Vagina (tissue), 2 donors: Measurements from ENCODE around the gene FBXW5. TPM values are rescaled to one million over a fixed set of nuclear protein-coding genes. Genes with fewer than 3 reads are reported as not detected.

ENCODE experiments used
- DNase-seq, 2 donors: peaks; one replicate each; pipeline ENCODE4 v3.0.0-alpha.2; 2017; ENCODE audit errors: extremely low spot score in 2 of 2
- H3K27ac ChIP-seq: fragments of 200-600 bp; sonication (generic); one replicate; pipeline ENCODE4 v1.5.1; 2019
- H3K27me3 ChIP-seq: fragments of 200-600 bp; sonication (generic); one replicate; pipeline ENCODE4 v1.5.1; 2019
- H3K36me3 ChIP-seq, 2 donors: fragments of 200-600 bp; sonication (generic); one replicate each; pipeline ENCODE4 v1.5.1; 2017 to 2019
- H3K4me1 ChIP-seq: fragments of 200-600 bp; sonication (generic); one replicate; pipeline ENCODE4 v1.5.1; 2019
- H3K4me3 ChIP-seq, 2 donors: fragments of 200-600 bp; sonication (generic); 1 replicate in 1 of 2; 2 replicates in 1 of 2; pipeline ENCODE4 v1.5.1; 2016 to 2019
- H3K9me3 ChIP-seq: fragments of 200-600 bp; sonication (generic); one replicate; pipeline ENCODE4 v1.5.1; 2019
- CTCF ChIP-seq, 3 experiments: fragments of 450-650 bp in 2 of 3; fragments of 200-600 bp in 1 of 3; sonication (generic) in 1 of 3; IDR thresholded peaks; one replicate each; pipeline ENCODE4 v1.5.1; 2017 to 2019; ENCODE audit warnings: antibody characterized with exemption in 3 of 3, mild to moderate bottlenecking in 2 of 3, moderate library complexity in 2 of 3
- POLR2A ChIP-seq, 2 donors: fragments of 450-650 bp; IDR thresholded peaks; one replicate each; pipeline ENCODE4 v1.6.1; 2017; ENCODE audit warnings: antibody characterized with exemption in 2 of 2, mild to moderate bottlenecking in 2 of 2, moderate library complexity in 2 of 2
- POLR2AphosphoS5 ChIP-seq, 2 donors: sonication (generic); formaldehyde crosslinking; IDR thresholded peaks; one replicate each; pipeline ENCODE4 v1.9.0; 2017; ENCODE audit warnings: antibody characterized with exemption in 2 of 2, mild to moderate bottlenecking in 2 of 2, low read depth in 1 of 2; ENCODE audit not compliant: insufficient read depth in 1 of 2
- intact Hi-C: fragments of 100-400 bp; cut with DNase I; formaldehyde crosslinking; loops from one replicate; pipeline ENCODE4 v1.15.1; 2023
- total RNA-seq: library from RNA; depleted of rRNA; stranded (reverse); fragments of >200 nt; gene quantifications from one replicate; pipeline ENCODE4 v1.2.3, GENCODE V29; 2016

Gene FBXW5
- total RNA-seq, 1 donor from 2014 or later = 125 TPM

GRCh38 chr9:136957461-136957860 is 12.9 kb upstream of the FBXW5 start:
- no peak for DNase-seq
- Histone ChIP-seq H3K4me1 (peaks cover 16% of the 10 kb centered on the region), H3K4me3 (no peak overlapping the region), H3K27me3 (no peaks in the 10 kb centered on the region), H3K27ac (no peak overlapping the region), H3K9me3 (no peaks in the 10 kb centered on the region), H3K36me3 (no peaks in the 10 kb centered on the region)
- TF ChIP-seq POLR2A (IDR thresholded peaks at IDR 0.05) (no peak), CTCF (IDR thresholded peaks at IDR 0.05) (no peak), POLR2AphosphoS5 (IDR thresholded peaks at IDR 0.05; ENCODE audit: insufficient read depth in 1 of 2, low read depth in 1 of 2) (no peak)
- intact Hi-C loops = no loop called here

- Histone ChIP-seq H3K4me3 (no peak overlapping the region), H3K36me3 (no peaks in the 10 kb centered on the region), H3K27me3 (no peaks in the 10 kb centered on the region), H3K27ac (no peak overlapping the region), H3K4me1 (peaks cover 19% of the 10 kb centered on the region), H3K9me3 (no peaks in the 10 kb centered on the region)
- TF ChIP-seq POLR2A (IDR thresholded peaks at IDR 0.05) (no peak), CTCF (IDR thresholded peaks at IDR 0.05) (no peak), POLR2AphosphoS5 (IDR thresholded peaks at IDR 0.05; ENCODE audit: insufficient read depth in 1 of 2, low read depth in 1 of 2) (no peak)
- no peak for DNase-seq
- intact Hi-C loops = no loop called here
Observed at GRCh38 chr9:136956604-136957003, 12.1 kb upstream of the FBXW5 start.

- no peaks in the 10 kb centered on the region for H3K36me3 ChIP-seq
- H3K27me3 ChIP-seq = no peaks in the 10 kb centered on the region
- intact Hi-C loops = no loop called here
- no peak overlapping the region for H3K27ac ChIP-seq
- H3K4me3 ChIP-seq = no peak overlapping the region
- peaks cover 16% of the 10 kb centered on the region for H3K4me1 ChIP-seq
- TF ChIP-seq POLR2A (IDR thresholded peaks at IDR 0.05) (no peak), CTCF (IDR thresholded peaks at IDR 0.05) (no peak), POLR2AphosphoS5 (IDR thresholded peaks at IDR 0.05; ENCODE audit: insufficient read depth in 1 of 2, low read depth in 1 of 2) (no peak)
- no peaks in the 10 kb centered on the region for H3K9me3 ChIP-seq
- no peak for DNase-seq
Observed at GRCh38 chr9:136955943-136956335, 11.4 kb upstream of the FBXW5 start.

- TF ChIP-seq POLR2AphosphoS5 (IDR thresholded peaks at IDR 0.05; ENCODE audit: insufficient read depth in 1 of 2, low read depth in 1 of 2) (no peak), CTCF (IDR thresholded peaks at IDR 0.05) (no peak), POLR2A (IDR thresholded peaks at IDR 0.05) (no peak)
- Histone ChIP-seq H3K9me3 (no peaks in the 10 kb centered on the region), H3K4me3 (no peak overlapping the region), H3K27ac (no peak overlapping the region), H3K36me3 (no peaks in the 10 kb centered on the region), H3K4me1 (peaks cover 20% of the 10 kb centered on the region), H3K27me3 (no peaks in the 10 kb centered on the region)
- intact Hi-C loops = no loop called here
- DNase-seq = no peak
Observed at GRCh38 chr9:136955202-136955942, 10.8 kb upstream of the FBXW5 start.

- DNase-seq = no peak
- Histone ChIP-seq H3K27ac (no peak overlapping the region), H3K4me1 (peaks cover 27% of the 10 kb centered on the region), H3K27me3 (no peaks in the 10 kb centered on the region), H3K36me3 (no peaks in the 10 kb centered on the region), H3K9me3 (no peaks in the 10 kb centered on the region), H3K4me3 (no peak overlapping the region)
- TF ChIP-seq POLR2A (IDR thresholded peaks at IDR 0.05) (no peak), CTCF (IDR thresholded peaks at IDR 0.05) (no peak), POLR2AphosphoS5 (IDR thresholded peaks at IDR 0.05; ENCODE audit: insufficient read depth in 1 of 2, low read depth in 1 of 2) (no peak)
- intact Hi-C loops = no loop called here
Observed at GRCh38 chr9:136954270-136955083, 9.9 kb upstream of the FBXW5 start.
